HAP-1 (cell line): Measurements from ENCODE around the gene STOML1.
"Not testable (repeated sequence)": the region's sequence is repeated elsewhere in the genome, so short reads cannot be mapped to it uniquely, and the experiment has no call there.

Experiments
- DNase-seq, 2 experiments: peaks; one replicate each; pipeline ENCODE4 v3.0.0-alpha.2; 2016 to 2020; ENCODE audit warnings: low spot score in 2 of 2
- H3K27me3 ChIP-seq: fragments of 250-450 bp; sonication (Bioruptor Pico); 2 replicates; pipeline ENCODE4 v1.5.1; 2020; ENCODE audit warnings: low read depth, mild to moderate bottlenecking, moderate library complexity
- H3K36me3 ChIP-seq: fragments of 250-450 bp; sonication (Bioruptor Pico); replicated peaks from 2 replicates; pipeline ENCODE4 v1.5.1; 2020; ENCODE audit warnings: mild to moderate bottlenecking
- H3K4me1 ChIP-seq: fragments of 250-450 bp; sonication (Bioruptor Pico); 2 replicates; pipeline ENCODE4 v1.5.1; 2020; ENCODE audit warnings: mild to moderate bottlenecking
- H3K4me3 ChIP-seq: fragments of 250-450 bp; sonication (Bioruptor Pico); 2 replicates; pipeline ENCODE4 v1.5.1; 2020; ENCODE audit warnings: mild to moderate bottlenecking, moderate library complexity
- H3K9me3 ChIP-seq: fragments of 250-450 bp; sonication (Bioruptor Pico); 2 replicates; pipeline ENCODE4 v1.5.1; 2020; ENCODE audit warnings: mild to moderate bottlenecking, moderate library complexity
- in situ Hi-C: fragments of 300-500 bp; cut with MboI; formaldehyde crosslinking; loops from 3 replicates; pipeline ENCODE4 v1.14.3; 2020; ENCODE audit warnings: low sequenced_read_pairs, inconsistent platforms, mixed read lengths

The STOML1 gene

DNA sequence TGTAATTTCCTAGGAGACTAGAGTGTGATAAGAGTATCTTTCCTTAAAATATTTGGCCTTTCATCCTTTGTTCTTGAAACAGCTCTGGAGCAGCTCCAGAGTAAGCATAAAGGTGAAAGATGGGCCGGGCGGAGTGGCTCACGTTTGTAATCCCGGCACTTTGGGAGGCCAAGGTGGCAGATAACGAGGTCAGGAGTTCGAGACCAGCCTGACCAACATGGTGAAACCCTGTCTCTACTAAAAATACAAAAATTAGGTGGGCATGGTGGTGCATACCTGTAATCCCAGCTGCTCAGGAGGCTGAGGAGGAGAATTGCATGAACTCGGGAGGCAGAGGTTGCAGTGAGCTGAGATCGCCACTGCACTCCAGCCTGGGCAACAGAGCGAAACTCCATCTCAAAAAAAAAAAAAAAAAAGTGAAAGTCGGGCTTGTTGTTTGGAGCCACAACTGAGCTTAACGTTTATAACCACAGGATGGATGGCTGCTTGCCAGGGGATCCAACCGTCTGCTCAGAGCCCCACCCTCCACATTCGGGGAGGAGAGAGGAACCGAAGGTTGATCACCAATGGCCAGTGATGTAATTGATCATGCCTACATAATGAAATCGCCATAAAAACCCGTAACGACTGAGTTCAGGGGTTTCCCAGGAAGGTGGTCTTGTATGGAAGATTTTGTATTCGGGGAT is 16.5 kb downstream of the STOML1 start:
- in situ Hi-C loops, H3K9me3 ChIP-seq, DNase-seq, H3K4me3 ChIP-seq, H3K36me3 ChIP-seq: not testable (repeated sequence)
- H3K27me3 ChIP-seq = peaks cover 17% of the 10 kb centered on the region
- peaks cover 10% of the 10 kb centered on the region for H3K4me1 ChIP-seq

DNA sequence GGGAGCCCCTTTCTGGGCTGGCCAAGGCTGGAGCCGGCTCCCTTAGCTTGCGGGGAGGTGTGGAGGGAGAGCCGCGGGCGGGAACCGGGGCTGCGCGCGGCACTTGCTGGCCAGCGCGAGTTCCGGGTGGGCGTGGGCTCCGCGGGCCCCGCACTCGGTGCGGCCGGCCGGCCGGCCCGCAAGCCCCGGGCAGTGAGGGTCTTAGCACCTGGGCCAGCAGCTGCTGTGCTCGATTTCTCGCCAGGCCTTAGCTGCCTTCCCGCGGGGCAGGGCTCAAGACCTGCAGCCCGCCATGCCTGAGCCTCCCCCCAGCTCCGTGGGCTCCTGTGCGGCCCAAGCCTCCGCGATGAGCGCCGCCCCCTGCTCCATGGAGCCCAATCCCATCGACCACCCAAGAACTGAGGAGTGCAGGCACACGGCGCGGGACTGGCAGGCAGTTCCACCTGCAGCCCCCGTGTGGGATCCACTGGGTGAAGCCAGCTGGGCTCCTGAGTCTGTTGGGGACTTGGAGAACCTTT is 18.4 kb downstream of the STOML1 start:
- peaks cover 14% of the 10 kb centered on the region for H3K4me1 ChIP-seq
- H3K36me3 ChIP-seq, H3K9me3 ChIP-seq, H3K4me3 ChIP-seq, DNase-seq, in situ Hi-C loops: not testable (repeated sequence)
- peaks cover 17% of the 10 kb centered on the region for H3K27me3 ChIP-seq

DNA sequence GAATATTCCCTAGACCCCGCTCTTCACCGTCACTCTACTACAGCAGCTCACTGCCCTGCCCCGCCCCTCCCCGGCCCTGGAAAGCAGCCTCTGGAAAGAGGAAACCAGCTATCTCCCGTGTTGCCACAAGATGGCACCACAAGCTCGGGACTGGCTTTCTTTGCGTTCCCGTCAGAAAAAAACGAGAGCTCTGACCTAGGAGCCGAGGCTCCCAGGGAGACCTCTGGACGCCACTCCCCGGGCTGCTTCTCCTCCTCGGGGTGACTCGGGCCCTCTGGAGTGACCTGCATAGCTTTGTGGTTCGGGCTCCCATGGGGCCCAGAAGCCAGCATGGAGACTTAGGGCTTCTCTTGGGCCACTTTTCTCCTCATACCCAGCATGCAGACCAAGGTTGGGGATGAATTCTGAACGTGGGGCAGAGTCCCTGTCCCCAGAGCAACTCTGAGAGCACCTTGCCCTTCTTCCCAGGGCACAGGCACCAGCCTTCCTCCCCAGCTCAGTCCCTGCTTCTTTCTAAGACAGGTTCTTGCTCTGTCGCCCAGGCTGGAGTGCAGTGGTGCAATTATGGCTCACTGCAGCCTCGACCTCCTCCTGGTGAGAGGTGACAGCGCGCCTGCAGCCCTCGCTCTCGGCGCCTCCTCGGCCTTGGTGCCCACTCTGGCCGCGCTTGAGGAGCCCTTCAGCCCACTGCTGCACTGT is 19.0 kb downstream of the STOML1 start:
- no peaks in the 10 kb centered on the region for H3K36me3 ChIP-seq
- H3K4me3 ChIP-seq = 0 out of 2 replicates have a peak overlapping the region, but pooled peaks have one; percentile 1
- in situ Hi-C loops = no loop called here
- H3K4me1 ChIP-seq = peaks cover 20% of the 10 kb centered on the region
- H3K27me3 ChIP-seq = peaks cover 16% of the 10 kb centered on the region
- no peaks in the 10 kb centered on the region for H3K9me3 ChIP-seq
- peak; percentile 96 to 98 for DNase-seq

DNA sequence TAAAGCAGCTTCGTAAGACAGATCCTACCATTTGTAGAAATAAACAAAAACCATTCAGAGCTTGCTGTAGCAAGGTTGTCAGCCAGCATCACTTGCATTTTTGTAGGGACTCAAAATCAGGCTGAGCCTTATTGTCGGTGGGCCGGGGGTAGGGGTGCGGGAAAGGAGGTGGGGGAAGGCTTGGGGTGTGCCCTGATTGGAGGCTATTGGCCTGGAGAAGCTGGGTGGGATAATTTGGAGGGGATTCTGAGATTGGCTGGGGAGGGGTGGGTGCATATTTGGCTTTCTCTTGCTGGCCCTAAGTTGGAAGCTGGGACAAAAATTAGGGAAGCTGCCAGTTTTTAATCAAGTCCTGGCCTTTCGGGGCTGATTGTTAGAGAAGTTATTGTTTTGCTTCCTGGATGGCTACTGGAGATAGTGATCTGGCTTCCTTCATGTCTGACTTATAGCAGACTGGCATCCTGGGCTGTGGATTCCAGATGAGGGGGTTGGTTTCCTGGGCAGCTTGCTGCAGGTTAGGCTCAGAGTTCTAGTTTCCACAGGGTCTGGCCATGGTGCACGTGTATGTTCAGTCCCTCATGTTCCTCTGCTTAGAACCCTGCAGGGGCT is 22.8 kb downstream of the STOML1 start:
- no peak for DNase-seq
- Histone ChIP-seq H3K4me1 (peaks cover 38% of the 10 kb centered on the region), H3K36me3 (no peaks in the 10 kb centered on the region), H3K4me3 (no peak overlapping the region), H3K9me3 (no peaks in the 10 kb centered on the region), H3K27me3 (no peaks in the 10 kb centered on the region)
- in situ Hi-C loops = loop anchor here (10.0 kb wide), 1 partner anchor 356 kb away; no protein-coding TSS in a partner anchor

DNA sequence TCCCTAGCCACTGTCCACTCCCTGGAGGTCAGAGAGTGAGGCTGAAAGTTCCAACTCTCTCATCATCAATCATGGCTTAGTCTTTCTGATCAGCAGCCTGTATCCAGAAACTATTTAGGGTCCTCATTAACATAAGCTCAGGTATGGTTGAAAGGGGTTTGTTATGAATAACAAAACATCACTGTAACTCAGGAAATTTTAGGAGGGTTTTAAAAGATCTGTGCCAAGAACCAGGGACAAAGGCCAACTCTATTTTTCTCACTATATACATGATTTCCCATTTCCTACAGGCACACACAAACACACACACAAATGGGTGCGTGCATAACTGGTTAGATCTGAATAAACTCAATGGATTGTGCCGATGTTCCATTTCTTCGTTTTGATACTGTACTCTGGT is 23.6 kb downstream of the STOML1 start:
- Histone ChIP-seq H3K9me3 (no peaks in the 10 kb centered on the region), H3K4me1 (peaks cover 38% of the 10 kb centered on the region), H3K27me3 (no peaks in the 10 kb centered on the region), H3K36me3 (no peaks in the 10 kb centered on the region), H3K4me3 (no peak overlapping the region)
- peak in 1 of 2 experiments; percentile 91 for DNase-seq
- in situ Hi-C loops = loop anchor here (10.0 kb wide), 1 partner anchor 356 kb away; no protein-coding TSS in a partner anchor

DNA sequence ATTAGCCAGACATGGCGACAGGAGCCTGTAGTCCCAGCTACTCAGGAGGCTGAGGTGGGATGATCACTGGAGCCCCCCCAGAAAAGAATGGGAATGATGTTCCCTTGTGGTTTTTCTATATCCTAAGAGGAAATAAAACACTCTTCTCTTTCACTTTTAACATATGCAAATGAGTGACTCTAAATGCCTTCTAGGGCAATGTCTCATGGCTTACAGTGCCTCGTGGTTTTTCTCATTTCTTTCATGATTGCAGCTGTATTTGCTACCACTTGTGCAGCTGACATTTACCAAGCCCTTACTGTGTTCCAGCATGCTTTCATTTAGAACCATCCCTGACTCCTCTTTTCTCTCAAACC is 26.4 kb downstream of the STOML1 start:
- Histone ChIP-seq H3K9me3 (no peaks in the 10 kb centered on the region), H3K4me3 (no peak overlapping the region), H3K4me1 (peaks cover 28% of the 10 kb centered on the region), H3K36me3 (no peaks in the 10 kb centered on the region), H3K27me3 (peaks cover 7% of the 10 kb centered on the region; the same call in 1 of the 2 replicates)
- peak; percentile 31 to 55 for DNase-seq
- in situ Hi-C loops = loop anchor here (10.0 kb wide), 1 partner anchor 359 kb away; no protein-coding TSS in a partner anchor

DNA sequence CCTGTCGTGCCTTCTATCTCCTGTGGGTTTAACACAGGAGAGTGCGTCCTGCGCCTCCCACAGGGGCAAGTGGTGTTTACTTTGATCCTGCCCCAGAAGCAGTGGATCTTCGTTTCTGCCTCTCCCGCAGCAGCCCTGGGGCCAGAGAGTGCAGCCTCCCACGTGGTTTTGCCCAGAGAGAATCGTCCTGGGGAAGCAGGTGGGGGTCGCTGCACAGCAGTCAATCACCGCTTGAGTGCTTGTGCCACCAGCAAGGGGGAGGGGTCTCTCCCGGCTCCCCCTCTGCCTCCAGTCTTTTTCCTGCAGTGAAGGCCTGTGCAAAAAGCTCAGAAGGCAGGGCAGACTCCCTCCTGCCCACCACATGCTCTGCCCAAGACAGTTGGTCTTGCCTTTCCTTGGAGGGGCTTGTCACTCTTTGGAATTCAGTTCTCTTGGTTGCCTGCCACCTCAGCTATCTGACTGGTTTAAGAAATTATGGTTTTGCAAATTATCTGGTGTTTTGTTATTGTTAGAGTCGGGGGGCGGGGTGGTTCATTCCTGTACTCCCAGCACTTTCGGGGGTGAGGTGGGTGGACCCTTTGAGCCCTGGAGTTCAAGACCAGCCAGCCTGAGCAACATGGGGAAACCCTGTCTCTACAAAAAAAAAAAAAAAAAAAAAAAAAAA is 26.9 kb downstream of the STOML1 start:
- Histone ChIP-seq H3K4me1 (peaks cover 28% of the 10 kb centered on the region), H3K27me3 (peaks cover 7% of the 10 kb centered on the region; the same call in 1 of the 2 replicates), H3K4me3 (no peak overlapping the region), H3K36me3 (no peaks in the 10 kb centered on the region), H3K9me3 (no peaks in the 10 kb centered on the region)
- DNase-seq = peak in 1 of 2 experiments; percentile 58
- in situ Hi-C loops = loop anchor here (10.0 kb wide), 1 partner anchor 360 kb away; no protein-coding TSS in a partner anchor

DNA sequence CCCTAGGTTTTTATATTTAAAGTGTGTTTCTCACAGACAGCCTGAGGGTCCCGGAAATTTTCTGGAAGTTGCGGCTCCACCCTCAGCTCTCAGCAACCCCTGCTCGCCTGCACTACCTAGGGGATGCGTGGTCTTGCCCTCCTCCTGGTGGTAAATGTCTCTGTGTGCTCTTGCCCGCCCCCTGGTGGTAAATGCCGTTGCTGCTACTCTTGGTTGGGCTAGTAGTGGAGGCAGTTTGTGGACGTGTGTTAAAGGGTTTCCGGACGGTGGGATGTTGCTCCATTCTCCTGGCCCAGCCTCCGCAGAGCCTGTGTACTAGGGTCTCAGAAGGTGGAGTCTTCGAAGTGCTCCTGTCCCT is 27.4 kb downstream of the STOML1 start:
- Histone ChIP-seq H3K27me3 (peaks cover 7% of the 10 kb centered on the region; the same call in 1 of the 2 replicates), H3K4me3 (no peak overlapping the region), H3K4me1 (peaks cover 28% of the 10 kb centered on the region), H3K36me3 (no peaks in the 10 kb centered on the region), H3K9me3 (no peaks in the 10 kb centered on the region)
- DNase-seq = peak; percentile 85 to 98
- in situ Hi-C loops = loop anchor here (10.0 kb wide), 1 partner anchor 360 kb away; no protein-coding TSS in a partner anchor

DNA sequence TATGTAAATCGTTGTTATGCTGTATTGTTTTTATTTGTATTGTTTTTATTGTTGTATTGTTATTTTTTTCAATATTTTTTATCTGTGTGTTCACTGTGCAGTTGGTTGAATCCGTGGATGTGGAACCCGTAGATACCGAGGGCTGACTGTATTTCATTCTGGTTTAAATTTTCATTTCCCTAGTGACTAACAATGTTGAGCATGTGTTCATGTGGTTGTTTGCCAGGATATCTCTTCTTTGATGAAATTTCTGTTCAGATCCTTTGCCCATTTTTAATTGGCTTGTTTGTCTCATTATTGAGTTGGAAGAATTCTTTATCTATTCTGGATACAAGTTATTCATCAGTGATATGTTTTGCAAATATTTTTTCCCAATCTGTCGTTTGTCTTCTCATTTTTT is 29.7 kb downstream of the STOML1 start:
- in situ Hi-C loops = loop anchor here (10.0 kb wide), 1 partner anchor 362 kb away; no protein-coding TSS in a partner anchor
- Histone ChIP-seq H3K36me3 (no peaks in the 10 kb centered on the region), H3K4me3 (no peak overlapping the region), H3K4me1 (peaks cover 16% of the 10 kb centered on the region), H3K27me3 (peaks cover 19% of the 10 kb centered on the region; the same call in 1 of the 2 replicates), H3K9me3 (no peaks in the 10 kb centered on the region)
- DNase-seq = no peak

DNA sequence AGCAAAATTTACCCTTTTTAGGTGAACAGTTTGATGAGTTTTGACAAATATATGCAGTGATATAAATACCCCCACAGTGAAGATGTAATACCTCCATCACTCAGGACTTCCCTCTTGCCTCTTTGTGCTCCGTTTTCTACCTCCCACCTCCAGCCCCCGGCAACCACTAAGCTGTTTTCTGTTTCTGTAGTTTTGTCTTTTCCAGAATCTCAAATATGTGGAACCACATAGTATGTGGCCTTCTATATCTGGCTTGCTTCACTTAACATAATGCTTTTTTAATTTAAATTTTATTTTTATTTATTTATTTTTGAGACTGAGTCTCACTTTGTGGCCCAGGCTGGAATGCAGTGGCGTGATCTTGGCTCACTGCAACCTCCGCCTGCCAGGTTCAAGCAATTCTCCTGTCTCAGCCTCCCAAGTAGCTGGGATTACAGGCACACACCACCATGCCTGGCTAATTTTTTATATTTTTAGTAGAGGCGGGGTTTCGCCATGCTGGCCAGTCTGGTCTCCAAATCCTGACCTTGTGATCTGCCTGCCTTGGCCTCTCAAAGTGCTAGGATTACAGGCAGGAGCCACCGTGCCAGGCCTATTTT is 31.5 kb downstream of the STOML1 start:
- not testable (repeated sequence) for H3K4me1 ChIP-seq, H3K9me3 ChIP-seq, DNase-seq, H3K4me3 ChIP-seq, H3K36me3 ChIP-seq
- in situ Hi-C loops = loop anchor here (10.0 kb wide), 1 partner anchor 364 kb away; no protein-coding TSS in a partner anchor
- peaks cover 25% of the 10 kb centered on the region for H3K27me3 ChIP-seq

DNA sequence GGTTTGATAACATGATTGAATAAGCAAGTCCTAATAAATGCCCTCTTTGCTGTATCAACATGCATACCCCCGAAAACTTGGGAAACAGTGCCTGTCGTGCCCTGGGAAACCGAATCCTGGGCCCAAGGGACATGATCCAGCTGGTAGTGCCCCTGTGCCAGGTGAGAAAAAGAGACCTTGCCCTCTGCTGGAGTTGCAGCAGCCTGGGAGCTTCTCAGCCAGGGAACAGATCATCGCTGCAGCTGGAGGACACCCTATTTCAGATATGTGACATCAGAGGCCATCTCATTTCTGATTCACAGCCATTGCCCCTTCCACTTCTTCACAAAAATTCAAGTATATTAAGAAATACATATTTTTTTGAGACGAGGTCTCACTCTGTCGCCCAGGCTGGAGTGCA is 32.3 kb downstream of the STOML1 start:
- in situ Hi-C loops = loop anchor here (10.0 kb wide), 1 partner anchor 365 kb away; no protein-coding TSS in a partner anchor
- Histone ChIP-seq H3K36me3 (no peaks in the 10 kb centered on the region), H3K27me3 (peaks cover 25% of the 10 kb centered on the region), H3K4me3 (no peak overlapping the region), H3K9me3 (no peaks in the 10 kb centered on the region), H3K4me1 (peaks cover under 1% of the 10 kb centered on the region)
- DNase-seq = no peak

DNA sequence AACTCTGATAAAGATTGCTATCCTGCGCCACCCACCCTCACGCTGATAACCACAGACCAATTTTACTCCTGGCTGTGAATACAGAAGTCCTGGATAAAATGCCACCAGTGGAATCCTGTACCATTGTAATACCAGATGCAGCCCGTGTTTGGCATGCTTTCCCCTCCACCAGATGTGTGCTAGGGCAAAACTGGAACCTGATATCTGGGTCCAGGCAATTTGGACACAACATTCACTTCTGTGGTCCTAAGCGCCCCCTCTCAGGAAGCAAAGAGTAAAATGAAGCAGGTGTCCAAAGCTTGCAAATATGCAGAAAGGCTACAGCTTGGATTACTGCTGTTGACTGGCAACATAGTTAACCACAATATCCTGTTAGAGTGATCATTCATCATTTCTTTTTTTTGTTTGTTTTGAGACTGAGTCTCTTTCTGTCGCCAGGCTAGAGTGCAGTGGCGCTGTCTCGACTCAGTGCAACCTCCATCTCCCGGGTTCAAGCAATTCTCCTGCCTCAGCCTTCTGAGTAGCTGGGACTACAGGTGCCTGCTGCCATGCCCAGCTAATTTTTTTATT is 33.0 kb downstream of the STOML1 start:
- in situ Hi-C loops = no loop called here
- Histone ChIP-seq H3K4me3 (no peak overlapping the region), H3K4me1 (no peaks in the 10 kb centered on the region), H3K36me3 (no peaks in the 10 kb centered on the region), H3K27me3 (peaks cover 25% of the 10 kb centered on the region), H3K9me3 (no peaks in the 10 kb centered on the region)
- no peak for DNase-seq

DNA sequence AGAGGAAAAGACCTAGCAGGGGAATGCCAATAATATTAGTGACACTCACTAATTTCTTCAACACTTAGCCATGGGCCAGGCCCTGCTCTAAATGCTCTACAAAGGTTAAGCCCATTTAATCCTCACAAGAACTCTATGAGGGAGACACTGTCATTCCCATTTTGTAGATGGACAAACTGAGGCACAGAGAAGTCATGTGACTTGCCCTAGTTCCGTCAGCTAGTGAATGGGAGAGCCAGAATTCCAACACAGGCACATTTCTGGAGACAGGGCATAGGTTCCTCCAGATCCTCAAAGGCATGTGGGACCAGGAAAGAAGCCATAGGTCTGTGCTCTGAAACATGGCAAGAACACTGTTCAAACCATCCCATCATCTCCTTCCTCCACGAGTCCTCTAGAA is 34.3 kb downstream of the STOML1 start:
- Histone ChIP-seq H3K27me3 (peaks cover 20% of the 10 kb centered on the region), H3K9me3 (no peaks in the 10 kb centered on the region), H3K4me1 (no peaks in the 10 kb centered on the region), H3K36me3 (no peaks in the 10 kb centered on the region), H3K4me3 (no peak overlapping the region)
- in situ Hi-C loops = no loop called here
- no peak for DNase-seq
